ENCODE data around the gene FAM110A.

The FAM110A gene

GRCh38 chr20:818001-818664, 15.4 kb upstream of the FAM110A start:
- TF ChIP-seq, protein P1, sequence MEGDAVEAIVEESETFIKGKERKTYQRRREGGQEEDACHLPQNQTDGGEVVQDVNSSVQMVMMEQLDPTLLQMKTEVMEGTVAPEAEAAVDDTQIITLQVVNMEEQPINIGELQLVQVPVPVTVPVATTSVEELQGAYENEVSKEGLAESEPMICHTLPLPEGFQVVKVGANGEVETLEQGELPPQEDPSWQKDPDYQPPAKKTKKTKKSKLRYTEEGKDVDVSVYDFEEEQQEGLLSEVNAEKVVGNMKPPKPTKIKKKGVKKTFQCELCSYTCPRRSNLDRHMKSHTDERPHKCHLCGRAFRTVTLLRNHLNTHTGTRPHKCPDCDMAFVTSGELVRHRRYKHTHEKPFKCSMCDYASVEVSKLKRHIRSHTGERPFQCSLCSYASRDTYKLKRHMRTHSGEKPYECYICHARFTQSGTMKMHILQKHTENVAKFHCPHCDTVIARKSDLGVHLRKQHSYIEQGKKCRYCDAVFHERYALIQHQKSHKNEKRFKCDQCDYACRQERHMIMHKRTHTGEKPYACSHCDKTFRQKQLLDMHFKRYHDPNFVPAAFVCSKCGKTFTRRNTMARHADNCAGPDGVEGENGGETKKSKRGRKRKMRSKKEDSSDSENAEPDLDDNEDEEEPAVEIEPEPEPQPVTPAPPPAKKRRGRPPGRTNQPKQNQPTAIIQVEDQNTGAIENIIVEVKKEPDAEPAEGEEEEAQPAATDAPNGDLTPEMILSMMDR (IDR thresholded peaks at IDR 0.05; ENCODE audit: extremely low read depth, insufficient read depth, missing control alignments) = no peak
- in situ Hi-C loops (cut with MboI; ENCODE audit: low pct_unique_long_range_greater_than_20kb, low sequenced_read_pairs, unreplicated experiment) = loop anchor here (5.0 to 25.0 kb wide), 2 partner anchors 139 to 394 kb away; partner anchors contain the start of gene C20orf202
- DNase-seq (ENCODE audit: low spot score) = no peak

DNA sequence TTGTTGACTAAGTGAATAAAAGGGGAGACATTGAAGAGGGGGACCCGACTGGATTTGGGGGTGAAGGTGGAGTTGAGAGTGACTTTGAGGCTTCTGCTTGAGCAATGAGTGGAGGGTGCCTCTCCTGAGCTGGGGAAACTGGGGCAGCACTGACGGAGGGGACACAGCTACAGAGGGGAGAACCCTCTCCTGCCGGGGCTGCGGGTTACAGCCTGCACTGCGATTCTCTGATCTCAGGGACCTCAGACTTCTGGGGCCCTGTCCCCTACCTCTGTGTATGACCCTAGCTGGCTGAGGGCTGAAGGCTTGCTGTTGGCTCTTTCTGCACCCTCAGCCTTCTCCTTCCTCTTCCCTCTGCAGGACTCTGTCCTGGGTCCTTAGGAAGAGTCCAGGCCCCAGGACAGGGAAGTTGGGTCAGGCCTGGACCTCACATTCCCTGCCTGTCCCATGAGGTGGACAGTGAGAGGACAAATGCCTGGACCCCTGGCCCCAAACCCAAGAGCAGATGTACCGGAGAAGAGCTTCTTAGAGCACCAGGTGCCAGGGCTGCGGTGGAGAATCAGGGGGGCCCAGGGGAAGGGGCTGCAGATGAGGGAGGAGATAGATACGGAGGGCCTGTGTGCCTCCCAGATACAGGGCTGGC, 13.7 kb upstream of the FAM110A start:
- no peak for DNase-seq (ENCODE audit: low spot score)
- TF ChIP-seq, protein P1 (IDR thresholded peaks at IDR 0.05; ENCODE audit: extremely low read depth, insufficient read depth, missing control alignments) = no peak
- in situ Hi-C loops (cut with MboI; ENCODE audit: low pct_unique_long_range_greater_than_20kb, low sequenced_read_pairs, unreplicated experiment) = loop anchor here (5.0 to 25.0 kb wide), 2 partner anchors 138 to 392 kb away; partner anchors contain the start of gene C20orf202

- in situ Hi-C loops (cut with MboI; ENCODE audit: low pct_unique_long_range_greater_than_20kb, low sequenced_read_pairs, unreplicated experiment) = loop anchor here (25.0 kb wide), 1 partner anchor 392 kb away; the partner anchor contains the start of gene C20orf202
- DNase-seq (ENCODE audit: low spot score) = no peak
- TF ChIP-seq, protein P1 (IDR thresholded peaks at IDR 0.05; ENCODE audit: extremely low read depth, insufficient read depth, missing control alignments) = no peak
Observed at GRCh38 chr20:820323-820953, 13.1 kb upstream of the FAM110A start.

DNA sequence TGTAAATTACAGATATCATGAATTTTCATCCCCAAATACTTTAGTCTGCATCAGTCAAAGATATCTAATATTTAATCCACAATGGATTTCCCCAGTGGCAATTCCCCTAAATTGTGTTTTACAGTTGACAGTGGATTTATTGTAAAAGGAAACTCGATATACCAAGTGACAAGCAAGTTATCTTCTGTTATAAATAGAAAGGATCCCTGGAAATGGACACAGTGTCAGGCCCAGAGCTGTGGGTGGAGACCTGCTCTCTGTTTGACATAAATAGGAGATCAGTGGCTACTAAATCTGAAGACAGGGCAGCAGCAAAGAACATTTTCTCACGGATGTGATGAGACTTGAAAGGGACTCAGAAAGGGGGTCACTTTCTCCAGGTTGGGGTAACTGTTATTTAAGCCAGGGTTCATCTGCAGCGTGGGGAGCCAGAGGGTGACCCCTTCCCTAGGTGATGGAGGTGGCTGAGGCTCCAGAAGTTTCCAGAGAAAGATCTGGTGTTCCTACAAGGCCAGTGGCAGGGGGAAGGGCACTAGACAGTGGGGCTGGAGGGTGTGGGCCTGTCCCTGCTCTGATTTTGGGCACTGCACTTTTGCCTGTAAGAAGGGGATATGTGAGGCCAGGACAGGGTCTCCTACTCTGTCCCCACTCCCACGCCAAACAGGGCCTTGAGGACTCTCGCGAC, 12.3 kb upstream of the FAM110A start:
- DNase-seq (ENCODE audit: low spot score) = no peak
- in situ Hi-C loops (cut with MboI; ENCODE audit: low pct_unique_long_range_greater_than_20kb, low sequenced_read_pairs, unreplicated experiment) = loop anchor here (25.0 kb wide), 1 partner anchor 391 kb away; the partner anchor contains the start of gene C20orf202
- TF ChIP-seq, protein P1 (IDR thresholded peaks at IDR 0.05; ENCODE audit: extremely low read depth, insufficient read depth, missing control alignments) = no peak

DNA sequence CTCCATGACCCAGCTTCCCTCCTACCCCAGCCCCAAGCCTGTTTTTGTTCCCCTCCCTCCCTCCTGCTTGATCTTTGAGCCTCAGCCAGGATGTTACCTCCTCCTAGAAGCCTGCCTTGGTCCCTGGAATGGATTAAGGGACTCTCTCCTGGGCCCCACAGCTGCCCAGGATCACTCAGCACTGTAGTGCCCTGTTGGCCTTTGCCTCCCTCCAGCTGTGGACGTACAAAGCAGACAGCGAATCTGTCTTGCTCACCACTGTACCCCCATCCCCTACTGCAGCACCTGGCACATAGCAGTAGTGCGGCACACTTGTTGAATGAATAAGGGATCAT, 11.8 kb upstream of the FAM110A start:
- in situ Hi-C loops (cut with MboI; ENCODE audit: low pct_unique_long_range_greater_than_20kb, low sequenced_read_pairs, unreplicated experiment) = loop anchor here (25.0 kb wide), 1 partner anchor 391 kb away; the partner anchor contains the start of gene C20orf202
- TF ChIP-seq, protein P1 (IDR thresholded peaks at IDR 0.05; ENCODE audit: extremely low read depth, insufficient read depth, missing control alignments) = no peak
- DNase-seq (ENCODE audit: low spot score) = no peak
